Mononuclear cell (primary cell): ENCODE data around the gene BEST4. TPM values are rescaled to one million over a fixed set of nuclear protein-coding genes. Genes with fewer than 3 reads are reported as not detected.
"Not testable (repeated sequence)": the region's sequence is repeated elsewhere in the genome, so short reads cannot be mapped to it uniquely, and the experiment has no call there.

Experiments
- H3K27me3 ChIP-seq: 2 replicates; pipeline ENCODE4 v1.6.0; 2011; ENCODE audit warnings: low read length, control low read depth; ENCODE audit not compliant: insufficient read depth
- H3K4me1 ChIP-seq: 2 replicates; pipeline ENCODE4 v1.5.1; 2011; ENCODE audit warnings: mild to moderate bottlenecking, low read length, control low read depth; ENCODE audit not compliant: insufficient read depth
- H3K4me3 ChIP-seq: 2 replicates; pipeline ENCODE4 v1.5.1; 2011; ENCODE audit warnings: mild to moderate bottlenecking, low read length, moderate library complexity
- H3K9me3 ChIP-seq: 2 replicates; pipeline ENCODE4 v1.5.1; 2011; ENCODE audit warnings: low read depth, mild to moderate bottlenecking, control low read depth, low read length
- total RNA-seq: library from RNA; depleted of rRNA; stranded (reverse); fragments of >200 nt; gene quantifications from one replicate; pipeline ENCODE4 v1.2.3, GENCODE V29; 2012

The BEST4 gene
- 0.21 TPM for total RNA-seq

DNA sequence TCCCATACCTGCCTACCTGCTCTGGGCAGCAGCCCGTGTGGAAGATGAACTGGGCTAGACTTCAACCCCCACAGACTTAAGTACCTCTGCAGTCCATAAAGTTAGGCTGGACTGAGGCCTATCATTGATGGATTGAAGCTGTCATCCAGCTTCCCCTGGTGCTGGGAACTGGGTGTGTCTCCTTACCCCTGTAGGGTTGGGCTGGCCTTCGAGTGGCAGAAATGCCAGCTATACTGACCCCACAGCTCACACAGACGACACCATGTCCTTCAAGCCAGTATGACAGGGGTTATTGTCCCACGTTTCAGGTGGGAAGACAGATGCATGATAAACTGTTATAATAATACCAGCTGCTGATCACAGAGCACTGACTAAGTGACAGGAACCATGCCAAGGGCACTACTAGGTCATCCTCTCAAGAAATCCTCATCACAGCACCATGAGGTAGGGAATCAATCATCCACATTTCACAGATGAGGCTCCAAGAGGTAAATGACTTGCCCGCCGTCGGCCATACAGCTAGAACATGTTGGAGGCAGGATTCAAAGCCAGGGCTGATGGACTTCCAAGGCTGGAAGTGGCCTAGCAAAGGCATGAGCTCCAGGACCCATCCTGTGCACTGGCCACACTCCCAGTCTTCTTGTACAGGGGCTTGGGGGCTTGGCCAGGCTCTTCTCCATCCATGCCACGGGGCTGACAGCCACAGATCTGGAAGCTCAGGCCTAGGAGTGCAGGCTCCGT, at the start of gene BEST4:
Gene BEST4, minus strand, starts transcription at position 51 of the 741 bp plus-strand sequence. CDS start 465 bp downstream, outside the sequence.
- Histone ChIP-seq H3K9me3 (no peaks in the 10 kb centered on the region), H3K27me3 (no peaks in the 10 kb centered on the region)

DNA sequence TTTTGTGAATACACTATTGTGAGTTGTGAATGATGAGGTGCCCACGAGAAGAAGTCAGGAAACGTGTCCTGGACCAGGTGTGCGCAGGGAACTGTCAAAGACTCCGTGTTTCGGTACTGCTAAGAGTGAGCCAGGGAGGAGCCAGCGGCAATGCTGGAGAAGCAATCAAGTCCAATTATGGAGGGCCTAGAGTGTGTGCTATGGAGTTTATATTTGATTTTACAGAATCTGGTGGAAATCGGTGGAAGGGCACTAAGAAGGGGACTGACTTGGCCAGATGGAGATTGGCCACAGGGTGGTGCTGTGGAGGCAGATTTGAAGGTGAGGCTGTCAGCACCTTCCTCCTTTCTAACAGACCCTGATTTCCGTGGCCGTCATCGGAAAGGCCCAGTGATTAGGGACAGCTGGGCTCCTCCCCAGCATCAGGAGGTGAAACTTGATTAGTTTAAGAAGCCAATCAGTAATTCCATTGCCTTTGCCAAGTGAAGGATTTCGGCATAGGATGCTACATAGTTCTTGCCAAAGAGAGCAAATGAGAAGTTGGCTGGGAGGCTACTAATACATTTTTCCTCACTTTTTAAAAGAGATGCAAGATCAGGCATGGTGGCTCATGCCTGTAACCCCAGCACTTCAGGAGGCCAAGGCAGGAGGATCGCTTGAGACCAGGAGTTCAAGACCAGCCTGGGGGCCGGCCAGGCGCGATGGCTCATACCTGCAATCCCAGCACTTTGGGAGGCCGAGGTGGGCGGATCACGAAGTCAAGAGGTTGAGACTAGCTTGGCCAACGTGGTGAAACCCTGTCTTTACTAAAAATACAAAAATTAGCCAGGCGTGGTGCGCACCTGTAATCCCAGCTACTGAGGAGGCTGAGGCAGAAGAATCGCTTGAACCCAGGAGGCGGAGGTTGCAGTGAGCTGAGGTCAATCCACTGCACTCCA, 48.0 kb upstream of the BEST4 start:
- Histone ChIP-seq H3K4me3 (no peak overlapping the region), H3K27me3 (no peaks in the 10 kb centered on the region), H3K9me3 (no peaks in the 10 kb centered on the region), H3K4me1 (peaks cover 21% of the 10 kb centered on the region)

More for the DNA sequence above, at the start of gene BEST4:
- H3K4me3 ChIP-seq, result no peak within 1 kb of the TSS
- H3K4me1 ChIP-seq, result peaks cover 31% of the 10 kb centered on the region

DNA sequence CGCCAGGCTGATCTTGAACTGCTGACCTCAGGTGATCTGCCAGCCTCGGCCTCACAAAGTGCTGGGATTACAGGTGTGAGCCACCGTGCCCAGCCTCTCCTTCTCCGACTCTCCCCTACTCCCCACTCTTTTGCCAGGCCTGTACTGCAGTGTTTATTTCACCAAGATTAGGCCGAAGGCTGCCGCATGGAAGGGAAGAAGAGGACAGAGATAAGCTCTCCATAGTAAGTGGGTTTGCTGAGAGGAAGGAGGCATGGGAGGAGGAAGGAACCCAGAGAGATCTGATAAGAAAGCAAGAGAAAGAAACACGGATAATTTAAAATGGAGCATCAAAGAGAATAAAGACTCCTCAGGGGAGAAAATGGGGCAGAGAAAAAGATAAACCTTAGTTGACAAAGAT, 46.4 kb upstream of the BEST4 start:
- H3K9me3 ChIP-seq, result no peaks in the 10 kb centered on the region
- H3K27me3 ChIP-seq, result no peaks in the 10 kb centered on the region
- no peak overlapping the region for H3K4me3 ChIP-seq
- peaks cover 31% of the 10 kb centered on the region for H3K4me1 ChIP-seq

DNA sequence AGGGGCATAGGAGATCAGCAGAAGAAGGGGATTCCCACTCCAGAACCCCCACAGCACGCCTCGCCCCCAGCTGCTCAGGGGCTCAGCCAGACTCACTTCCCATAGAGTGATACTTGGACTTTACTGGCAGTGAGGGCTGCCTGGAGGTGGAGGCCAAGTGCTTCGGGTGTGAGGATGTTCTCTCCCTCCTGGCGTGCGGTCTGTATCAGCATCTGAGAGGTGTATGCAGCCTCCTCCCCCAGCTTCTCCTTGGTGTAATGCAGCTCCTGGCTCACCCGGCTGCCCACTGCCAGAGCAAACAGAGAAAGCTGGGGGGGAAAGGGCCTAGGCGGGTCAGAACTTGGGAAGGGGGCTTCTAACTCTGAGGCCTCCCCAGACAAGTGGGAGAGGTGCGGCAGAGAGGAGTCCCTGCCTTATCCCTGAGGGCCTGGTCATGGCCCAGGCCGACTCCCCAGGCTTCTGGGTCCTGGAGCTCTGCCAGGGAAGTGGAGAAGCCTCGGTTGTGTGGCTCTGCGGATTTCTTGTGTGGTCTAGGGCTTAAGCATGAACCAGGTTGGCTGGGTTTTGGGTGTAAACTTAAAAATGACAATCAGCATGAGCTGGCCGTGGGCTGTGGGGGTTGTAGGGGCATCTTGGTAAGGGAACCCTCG, 44.2 kb upstream of the BEST4 start:
- Histone ChIP-seq H3K4me3 (no peak overlapping the region), H3K4me1 (peaks cover 31% of the 10 kb centered on the region), H3K27me3 (no peaks in the 10 kb centered on the region), H3K9me3 (no peaks in the 10 kb centered on the region)

DNA sequence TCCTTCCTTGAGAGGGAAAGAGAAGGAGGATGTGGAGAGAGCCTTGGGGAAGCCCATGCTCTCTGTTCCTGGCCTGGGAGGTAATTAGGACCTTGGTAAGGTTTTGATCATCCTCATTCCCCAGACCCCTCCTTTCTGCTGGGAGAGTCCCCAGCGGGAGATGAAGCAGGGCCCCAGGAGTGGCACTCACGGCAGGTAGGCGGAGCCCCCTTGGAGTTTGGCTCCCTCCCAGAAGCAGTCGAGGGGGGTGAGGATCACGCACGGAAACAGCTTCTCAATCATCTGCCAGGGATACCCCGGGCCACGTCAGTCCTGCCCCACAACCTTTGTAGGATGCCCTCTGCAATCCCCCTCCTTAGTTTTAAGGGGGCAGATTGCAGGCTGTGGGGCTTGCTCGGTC, 43.5 kb upstream of the BEST4 start:
- H3K9me3 ChIP-seq, result no peaks in the 10 kb centered on the region
- peaks cover 38% of the 10 kb centered on the region for H3K4me1 ChIP-seq
- no peak overlapping the region for H3K4me3 ChIP-seq
- H3K27me3 ChIP-seq, result no peaks in the 10 kb centered on the region

DNA sequence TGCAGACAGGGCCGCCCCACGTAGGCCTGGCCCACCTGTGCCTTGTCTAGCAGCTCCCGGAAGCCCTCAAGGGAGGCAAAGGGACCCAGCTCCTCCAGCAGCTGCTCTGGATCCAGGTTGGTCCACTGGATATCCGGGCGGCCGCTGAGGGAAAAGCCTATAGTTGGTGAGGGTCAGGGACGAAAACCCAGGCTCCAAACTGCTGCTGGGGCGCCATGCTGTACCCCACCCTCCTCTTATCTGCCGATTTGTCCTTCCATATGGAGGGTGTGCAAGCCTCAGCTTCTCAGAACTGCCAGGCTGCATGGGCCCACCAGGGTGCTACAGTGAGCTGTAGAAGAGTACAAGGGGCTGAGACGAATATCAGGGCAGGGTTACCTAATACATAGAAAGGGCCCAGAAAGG, 42.9 kb upstream of the BEST4 start:
- no peaks in the 10 kb centered on the region for H3K27me3 ChIP-seq
- peaks cover 41% of the 10 kb centered on the region for H3K4me1 ChIP-seq
- no peaks in the 10 kb centered on the region for H3K9me3 ChIP-seq
- H3K4me3 ChIP-seq, result no peak overlapping the region

DNA sequence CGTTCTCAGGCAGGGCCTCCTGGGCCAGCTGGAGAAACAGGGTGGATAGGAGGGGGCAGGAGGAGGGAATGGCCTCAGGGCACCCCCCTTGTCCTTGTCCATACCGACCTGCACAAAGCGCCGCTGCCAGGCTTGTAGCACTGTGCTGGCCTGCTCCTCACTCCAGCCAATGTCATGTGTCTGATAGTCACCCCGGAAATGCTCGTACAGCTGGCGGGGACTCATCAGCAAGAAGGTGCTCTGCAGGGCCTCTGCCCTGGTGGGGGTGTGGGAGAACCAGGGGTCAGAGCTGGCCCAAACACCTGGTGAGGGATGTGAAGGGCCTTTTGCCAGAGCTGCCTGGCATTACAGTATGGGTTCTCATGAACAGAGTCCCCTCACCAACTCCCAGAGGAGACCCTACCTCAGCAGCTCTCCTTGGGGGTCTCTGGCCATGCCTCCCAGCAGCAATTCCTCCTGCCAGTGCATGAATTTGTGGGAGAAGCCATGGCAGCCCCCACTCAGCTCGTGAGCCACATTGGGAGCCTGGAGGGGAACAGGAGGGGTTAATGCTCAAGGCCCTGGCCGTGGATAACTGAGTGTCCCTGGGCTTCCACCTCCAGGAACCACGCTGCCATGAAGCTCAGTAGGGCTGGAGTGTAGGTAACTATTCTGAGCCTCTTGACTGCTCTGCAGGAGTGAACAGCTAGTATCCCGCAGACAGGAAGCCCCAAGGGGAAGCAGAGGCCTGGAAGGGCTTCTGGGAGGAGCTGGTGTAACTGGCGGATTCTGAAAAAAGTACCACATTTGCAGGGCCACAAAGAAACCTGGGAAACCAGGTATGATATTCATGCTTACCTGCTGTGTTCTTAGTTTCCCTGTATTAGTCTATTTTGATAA, 41.8 kb upstream of the BEST4 start:
- peaks cover 39% of the 10 kb centered on the region for H3K4me1 ChIP-seq
- no peaks in the 10 kb centered on the region for H3K27me3 ChIP-seq
- no peak overlapping the region for H3K4me3 ChIP-seq
- no peaks in the 10 kb centered on the region for H3K9me3 ChIP-seq

DNA sequence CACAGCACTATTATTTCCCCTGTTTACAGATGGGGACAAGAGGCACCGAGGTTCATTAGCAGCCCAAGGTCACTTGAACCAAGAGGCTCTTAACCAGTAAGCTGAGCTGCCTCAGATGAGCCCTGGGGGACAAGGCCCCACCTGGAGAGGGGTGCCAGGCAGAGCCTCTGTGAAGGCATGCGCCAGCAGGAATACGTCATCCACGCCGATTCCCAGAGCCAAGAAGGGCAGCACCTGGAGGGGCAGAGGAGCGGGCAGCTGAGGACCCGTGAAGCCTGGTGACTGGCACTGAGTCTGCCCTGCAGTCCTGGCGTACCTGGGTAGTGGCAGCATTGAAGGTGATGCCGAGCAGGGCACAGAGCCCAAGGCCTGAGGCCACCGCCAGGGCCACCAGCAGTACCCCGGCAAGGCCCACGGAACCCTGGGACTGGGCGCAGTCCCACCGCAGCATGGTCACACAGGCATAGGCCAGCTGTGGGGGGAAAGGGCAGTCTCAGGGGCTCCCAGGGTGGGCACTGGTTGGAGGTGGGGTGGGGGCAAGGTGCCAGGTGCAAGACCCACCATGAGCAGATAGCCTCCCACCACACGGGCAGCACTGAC, 41.0 kb upstream of the BEST4 start:
- Histone ChIP-seq H3K27me3 (no peaks in the 10 kb centered on the region), H3K4me1 (peaks cover 31% of the 10 kb centered on the region), H3K4me3 (no peak overlapping the region), H3K9me3 (no peaks in the 10 kb centered on the region)

DNA sequence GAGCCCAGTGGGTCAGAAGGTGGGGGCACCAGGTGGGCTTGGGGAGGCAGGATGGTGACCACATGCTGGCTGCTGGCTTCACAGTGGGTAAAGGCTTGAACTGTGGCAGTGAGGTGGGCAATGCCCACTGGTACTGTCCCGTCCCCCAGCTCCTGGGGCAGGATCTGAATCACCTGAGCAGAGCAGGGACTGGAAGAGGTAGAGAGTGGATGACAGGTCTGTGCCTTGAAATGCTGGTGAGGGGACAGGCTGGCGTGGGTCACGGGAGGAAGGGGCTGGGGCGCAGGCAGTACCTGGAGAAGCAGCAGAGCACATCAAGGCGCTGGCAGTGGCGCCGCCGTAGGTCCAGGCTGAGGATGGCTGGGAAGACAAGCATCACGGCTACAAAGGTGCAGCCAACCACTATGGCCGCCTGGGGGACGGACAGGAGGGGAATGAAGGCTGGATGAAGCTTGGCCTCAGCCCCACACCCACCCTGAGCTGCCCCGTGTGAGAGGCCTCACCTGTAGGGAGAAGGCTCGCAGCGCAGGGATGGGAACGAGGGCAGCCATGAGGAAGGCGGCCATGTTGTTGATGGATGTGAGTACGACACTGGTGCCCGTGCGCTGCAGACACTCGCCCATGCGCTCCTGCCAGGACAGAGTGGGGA, 40.2 kb upstream of the BEST4 start:
- H3K27me3 ChIP-seq, result no peaks in the 10 kb centered on the region
- H3K4me3 ChIP-seq, result no peak overlapping the region

GRCh38 chr1:44827197-44828002, 39.4 kb upstream of the BEST4 start:
- no peaks in the 10 kb centered on the region for H3K9me3 ChIP-seq

More for the DNA sequence above, 40.2 kb upstream of the BEST4 start:
- peaks cover 23% of the 10 kb centered on the region for H3K4me1 ChIP-seq
- H3K9me3 ChIP-seq, result no peaks in the 10 kb centered on the region

DNA sequence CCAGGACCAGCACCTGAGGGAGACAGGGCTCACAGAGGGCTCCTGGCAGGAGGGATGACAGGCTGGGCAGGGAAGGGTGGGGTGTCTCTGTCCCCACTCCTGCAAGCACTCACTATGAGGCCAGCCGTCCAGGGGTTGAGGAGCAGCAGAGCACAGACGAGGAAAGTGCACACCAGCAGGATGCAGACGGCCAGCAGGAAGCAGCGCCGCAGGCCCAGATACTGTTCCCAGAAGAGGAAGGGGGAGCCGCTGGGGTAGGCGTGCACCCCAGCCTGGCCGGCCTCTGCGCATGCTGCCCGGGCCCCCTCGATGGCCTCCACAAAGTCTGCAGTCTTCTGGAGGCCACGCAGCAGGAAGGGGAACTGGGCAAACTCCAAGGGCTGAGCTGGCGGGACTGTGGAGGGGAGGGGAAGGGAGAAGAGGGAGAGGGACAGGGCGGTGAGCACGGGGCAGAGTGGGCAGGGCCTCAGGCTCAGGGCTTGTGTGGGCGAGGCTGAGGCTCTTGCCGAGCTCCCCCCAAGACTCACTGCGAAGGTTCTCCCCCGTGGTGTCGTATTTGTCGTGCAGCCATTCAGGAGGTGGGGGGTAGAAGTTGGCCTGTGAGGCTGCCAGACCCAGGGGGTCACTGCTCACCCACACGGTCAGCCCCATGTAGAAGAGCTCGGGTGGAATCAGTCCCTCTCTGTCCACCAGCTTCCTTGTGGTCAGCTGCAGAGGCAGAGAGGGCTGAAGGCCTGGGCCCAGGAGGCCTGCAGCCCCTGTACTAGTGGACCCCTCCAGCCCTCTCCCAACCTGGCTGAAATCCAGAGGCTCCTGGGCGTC, 38.6 kb upstream of the BEST4 start:
- no peak overlapping the region for H3K4me3 ChIP-seq
- no peaks in the 10 kb centered on the region for H3K27me3 ChIP-seq
- no peaks in the 10 kb centered on the region for H3K9me3 ChIP-seq
- H3K4me1 ChIP-seq, result peaks cover 23% of the 10 kb centered on the region

More at GRCh38 chr1:44827197-44828002, 39.4 kb upstream of the BEST4 start:
- H3K27me3 ChIP-seq, result no peaks in the 10 kb centered on the region
- H3K4me3 ChIP-seq, result no peak overlapping the region
- peaks cover 23% of the 10 kb centered on the region for H3K4me1 ChIP-seq

DNA sequence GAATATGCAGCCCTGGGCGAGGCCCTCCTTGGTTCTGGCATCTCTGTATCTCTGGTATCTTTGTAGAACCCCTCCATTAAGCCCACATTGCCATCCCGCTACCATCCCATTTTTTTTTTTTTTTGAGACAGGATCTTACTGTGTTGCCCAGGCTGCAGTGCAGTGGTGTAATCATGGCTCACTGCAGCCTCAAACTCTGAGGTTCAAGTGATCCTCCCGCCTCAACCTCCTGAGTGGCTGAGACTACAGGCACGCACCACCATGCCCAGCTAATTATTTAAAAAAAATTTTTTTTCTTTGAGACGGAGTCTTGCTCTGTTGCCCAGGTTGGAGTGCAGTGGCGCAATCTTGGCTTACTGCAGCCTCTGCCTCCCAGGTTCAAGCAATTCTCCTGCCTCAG, 36.4 kb upstream of the BEST4 start:
- not testable (repeated sequence) for H3K4me3 ChIP-seq, H3K9me3 ChIP-seq, H3K27me3 ChIP-seq
- peaks cover 26% of the 10 kb centered on the region for H3K4me1 ChIP-seq
